Cerebellar cortex (tissue), 1 donor: ENCODE data around the gene NFAT5.
"Not testable (repeated sequence)": the region's sequence is repeated elsewhere in the genome, so short reads cannot be mapped to it uniquely, and the experiment has no call there.

Experiments used
- DNase-seq: peaks from one replicate; pipeline ENCODE4 v3.0.0-alpha.2; 2015; ENCODE audit warnings: low spot score

NFAT5 gene

GRCh38 chr16:69555437-69555836 lies 10.3 kb upstream of the NFAT5 start:
- no peak for DNase-seq

DNA sequence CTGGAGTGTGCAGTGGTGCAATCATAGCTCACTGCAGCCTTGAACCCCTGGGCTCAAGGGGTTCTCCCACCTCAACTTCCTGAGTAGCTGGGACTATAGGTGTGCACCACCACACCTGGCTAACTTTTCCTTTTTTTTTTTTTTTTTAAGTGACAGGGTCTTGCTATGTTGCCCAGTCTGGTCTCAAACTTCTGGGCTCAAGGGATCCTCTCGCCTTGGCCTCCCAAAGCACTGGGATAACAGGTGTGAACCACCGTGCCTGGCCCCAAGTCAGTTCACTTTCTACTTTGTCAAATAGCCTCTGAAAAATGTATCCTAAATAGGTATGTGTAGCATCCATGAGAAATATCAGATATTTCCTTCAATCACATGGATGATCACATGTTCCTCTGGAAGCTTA lies 9.9 kb upstream of the NFAT5 start:
- no peak for DNase-seq

DNA sequence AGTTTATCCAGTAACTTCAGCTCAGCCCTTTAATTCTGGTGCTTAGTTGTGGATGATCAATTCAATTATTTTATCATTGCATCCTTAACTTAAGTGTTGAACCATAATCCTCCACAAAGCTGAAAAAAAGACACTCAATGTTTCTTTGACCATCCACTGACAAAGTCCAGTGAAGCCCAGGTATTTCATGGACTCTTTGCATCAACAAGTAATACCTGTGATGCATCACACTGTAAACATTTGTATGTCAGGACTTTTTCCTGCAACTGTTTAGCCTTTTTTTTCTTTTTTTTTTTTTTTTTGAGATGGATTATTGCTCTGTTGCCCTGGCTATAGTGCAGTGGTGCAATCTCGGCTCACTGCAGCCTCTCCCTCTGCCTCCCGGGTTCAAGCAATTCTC lies 6.6 kb upstream of the NFAT5 start:
- no peak for DNase-seq

DNA sequence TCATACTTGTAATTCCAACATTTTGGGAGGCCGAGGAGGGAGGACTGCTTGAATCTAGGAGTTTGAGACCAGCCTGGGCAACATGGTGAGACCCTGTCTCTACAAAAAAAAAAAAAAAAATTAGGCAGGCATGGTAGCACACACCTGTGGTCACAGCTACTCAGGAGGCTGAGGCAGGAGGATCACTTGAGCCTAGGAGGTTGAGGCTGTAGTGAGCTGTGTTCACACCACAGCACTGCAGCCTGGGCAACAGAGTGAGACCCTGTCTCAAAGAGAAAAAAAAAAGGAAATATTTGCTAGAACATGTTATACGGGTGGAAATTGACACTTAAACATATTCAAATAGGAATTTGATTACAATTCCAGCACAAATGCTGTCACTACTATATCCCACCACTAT lies 4.4 kb upstream of the NFAT5 start:
- DNase-seq: not testable (repeated sequence)

GRCh38 chr16:69561901-69562300 lies 3.9 kb upstream of the NFAT5 start:
- DNase-seq: no peak

DNA sequence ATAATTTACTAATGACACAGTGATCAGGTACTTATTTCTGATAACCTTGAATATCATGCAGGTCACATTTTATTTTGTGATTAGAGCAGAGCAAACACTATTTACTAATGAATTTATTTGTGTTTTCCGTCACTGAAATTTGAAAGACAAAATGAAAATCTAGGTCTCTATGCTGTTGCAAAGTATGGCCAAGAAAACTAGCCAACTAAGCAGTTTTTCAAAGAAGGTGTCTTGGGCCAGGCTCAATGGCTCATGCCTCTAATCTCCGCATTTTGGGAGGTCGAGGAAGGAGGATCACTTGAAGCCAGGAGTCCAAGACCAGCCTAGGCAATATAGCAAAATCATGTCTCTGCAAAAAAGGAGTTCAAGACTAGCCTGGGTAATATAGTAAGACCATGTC lies 3.0 kb upstream of the NFAT5 start:
- no peak for DNase-seq

DNA sequence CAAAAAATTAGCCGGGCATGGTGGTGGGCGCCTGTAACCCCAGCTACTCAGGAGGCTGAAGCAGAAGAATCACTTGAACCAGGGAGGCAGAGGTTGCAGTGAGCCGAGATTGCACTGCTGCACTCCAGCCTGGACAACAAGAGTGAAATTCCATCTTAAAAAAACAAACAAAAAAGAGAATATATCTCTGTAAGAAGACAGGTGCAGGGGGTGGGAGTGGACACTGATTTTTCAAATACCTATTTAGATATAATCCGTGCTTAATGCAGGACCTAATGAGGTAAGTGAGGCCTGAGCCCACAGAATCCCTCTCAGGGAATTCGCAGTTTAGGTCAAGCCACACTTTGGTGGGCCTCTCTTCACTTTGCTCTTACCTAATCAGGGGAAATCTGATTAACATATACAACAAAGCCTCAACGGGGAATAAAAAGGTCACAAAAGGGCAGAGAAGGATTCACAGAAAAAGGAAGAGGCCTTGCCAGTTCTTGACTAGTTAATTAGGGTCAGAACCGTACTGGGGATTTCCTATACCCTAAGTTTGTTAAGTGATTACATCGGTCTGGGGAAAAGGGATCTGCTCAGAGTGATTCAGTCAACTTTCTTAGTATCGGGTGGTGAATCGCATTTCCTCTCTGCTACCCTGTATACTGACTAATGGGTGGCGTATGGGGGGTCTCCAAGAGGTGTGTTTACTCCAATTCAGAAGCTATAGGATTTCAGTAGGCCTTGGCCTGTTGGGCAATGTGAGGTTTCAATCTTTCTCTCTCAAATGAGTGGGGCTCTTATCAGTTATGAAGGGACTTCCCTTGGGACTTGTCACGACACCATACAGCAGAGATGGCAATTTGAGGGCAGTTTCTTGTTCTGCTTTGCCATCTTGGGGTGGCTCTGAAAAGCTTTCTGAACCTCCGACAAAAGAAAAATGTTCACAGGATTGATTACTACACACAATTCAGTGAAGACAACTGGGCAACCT lies 1.9 kb upstream of the NFAT5 start:
- DNase-seq: peak; percentile 29

DNA sequence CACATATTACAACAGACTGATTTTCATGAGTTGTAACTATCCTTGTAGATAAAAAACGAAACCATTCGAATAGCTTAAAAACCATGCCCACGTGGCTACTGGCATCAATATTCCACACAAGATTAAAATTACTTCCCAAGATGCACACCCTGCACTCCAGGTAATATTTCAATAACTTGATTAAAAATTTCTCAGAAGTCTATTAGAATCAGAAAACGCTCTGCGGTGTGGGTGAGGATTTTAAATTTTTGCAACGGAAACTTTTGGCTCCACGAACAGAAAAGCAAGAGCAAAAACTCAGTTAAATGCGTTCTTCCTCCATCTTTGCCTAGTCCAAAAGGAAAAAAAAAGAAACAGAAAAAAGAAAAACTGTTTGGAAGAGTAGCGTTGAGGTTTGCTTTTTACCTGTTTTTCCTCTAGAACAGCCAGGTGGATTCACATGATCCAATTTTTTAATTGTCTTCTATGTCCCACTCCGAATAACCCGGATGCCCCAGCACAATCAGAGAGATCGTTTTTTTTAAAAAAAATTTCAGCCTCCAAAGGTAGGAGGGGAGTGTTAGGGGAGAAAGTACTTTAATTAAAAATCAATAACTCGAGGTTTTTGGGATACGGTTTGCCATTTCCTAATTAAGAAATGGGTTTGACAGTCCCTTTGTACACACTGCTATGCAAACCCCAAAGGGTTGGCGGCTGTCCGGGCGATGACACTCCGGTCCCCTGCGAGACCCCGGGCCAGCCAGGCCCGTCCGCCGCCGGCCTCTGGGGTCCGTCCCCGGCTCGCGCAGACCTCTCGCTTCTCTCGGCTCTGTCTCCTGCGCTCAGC lies 708 bp upstream of the NFAT5 start:
- DNase-seq: peak; percentile 26

- DNase-seq: peak; percentile 43
Measured at GRCh38 chr16:69566240-69566980, 644 bp downstream of the NFAT5 start.

DNA sequence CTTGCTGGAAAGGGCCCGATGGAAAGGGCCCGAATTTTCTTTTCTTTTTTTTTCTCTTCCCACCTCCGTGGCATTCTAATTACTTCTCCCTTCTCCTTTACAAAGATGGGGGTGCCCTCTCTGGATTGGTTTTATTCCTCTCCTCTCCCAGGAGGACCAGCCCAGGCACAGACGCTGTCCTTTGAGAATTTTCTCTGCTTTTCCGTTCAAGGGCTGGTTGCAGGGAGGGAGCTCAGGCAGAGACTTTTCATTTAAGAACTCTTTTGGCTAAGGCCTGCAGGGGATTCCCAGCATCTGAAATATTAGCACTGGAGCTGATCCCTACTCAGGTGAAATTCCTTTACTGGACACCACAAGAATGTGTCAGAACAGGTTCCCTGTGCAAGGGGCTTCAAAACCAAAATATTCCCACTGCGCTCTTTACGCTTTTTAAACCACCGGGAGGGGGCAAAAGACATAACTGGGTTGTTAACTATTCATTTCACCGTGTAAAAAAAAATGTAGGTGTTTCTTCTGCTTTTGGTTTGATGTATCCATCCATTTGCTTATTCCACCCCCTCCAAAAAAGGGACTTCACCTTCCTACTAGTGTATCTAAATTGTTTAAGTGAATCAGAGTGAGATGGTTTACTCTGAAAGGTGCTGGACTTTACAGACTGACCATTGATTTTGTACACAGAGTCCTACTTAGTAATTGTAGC lies 1.4 kb downstream of the NFAT5 start:
- DNase-seq: peak; percentile 61

GRCh38 chr16:69568676-69569075 lies 2.9 kb downstream of the NFAT5 start:
- DNase-seq: no peak

DNA sequence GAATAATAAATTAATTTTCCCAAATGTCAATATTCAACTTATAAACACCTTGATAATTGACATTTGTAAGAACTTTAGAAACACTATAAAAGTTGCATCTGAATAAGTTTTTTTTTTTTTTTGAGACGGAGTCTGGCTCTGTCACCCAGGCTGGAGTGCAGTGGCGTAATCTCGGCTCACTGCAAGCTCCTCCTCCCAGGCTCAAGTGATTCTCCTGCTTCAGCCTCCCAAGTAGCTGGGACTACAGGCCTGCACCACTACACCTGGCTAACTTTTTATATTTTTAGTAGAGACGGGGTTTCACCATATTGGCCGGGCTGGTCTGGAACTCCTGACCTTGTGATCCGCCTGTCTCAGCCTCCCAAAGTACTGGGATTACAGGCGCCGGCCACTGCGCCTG lies 13.0 kb downstream of the NFAT5 start:
- DNase-seq: not testable (repeated sequence)

DNA sequence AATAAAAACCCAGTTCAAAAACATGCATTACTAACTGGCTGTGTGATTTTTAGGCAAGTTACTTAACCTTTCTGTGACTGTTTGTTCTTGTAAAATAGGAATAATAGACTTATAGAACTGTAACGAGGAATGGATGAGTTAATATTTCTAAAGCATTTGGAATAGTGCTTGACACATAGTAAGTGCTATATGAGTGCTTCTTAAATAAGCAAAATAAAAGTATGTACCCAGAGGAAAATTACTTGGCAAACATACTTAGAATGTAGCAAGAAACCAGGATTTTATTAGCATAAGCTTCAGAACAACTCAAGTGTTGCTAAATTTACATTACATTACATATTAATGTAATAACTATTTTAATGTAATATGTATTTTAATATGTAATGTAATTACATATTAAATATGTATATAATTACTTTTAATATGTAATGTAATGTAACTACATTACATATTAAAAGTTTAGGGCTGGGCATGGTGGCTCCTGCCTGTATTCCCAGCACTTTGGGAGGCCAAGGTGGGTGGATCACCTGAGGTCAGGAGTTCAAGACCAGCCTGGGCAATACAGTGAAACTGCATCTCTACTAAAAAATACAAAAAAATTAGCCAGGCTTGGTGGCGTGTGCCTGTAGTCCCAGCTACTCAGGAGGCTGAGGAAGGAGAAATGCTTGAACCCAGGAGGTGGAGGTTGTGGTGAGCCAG lies 14.2 kb downstream of the NFAT5 start:
- DNase-seq: no peak

GRCh38 chr16:69581297-69581696 lies 15.5 kb downstream of the NFAT5 start:
- no peak for DNase-seq

DNA sequence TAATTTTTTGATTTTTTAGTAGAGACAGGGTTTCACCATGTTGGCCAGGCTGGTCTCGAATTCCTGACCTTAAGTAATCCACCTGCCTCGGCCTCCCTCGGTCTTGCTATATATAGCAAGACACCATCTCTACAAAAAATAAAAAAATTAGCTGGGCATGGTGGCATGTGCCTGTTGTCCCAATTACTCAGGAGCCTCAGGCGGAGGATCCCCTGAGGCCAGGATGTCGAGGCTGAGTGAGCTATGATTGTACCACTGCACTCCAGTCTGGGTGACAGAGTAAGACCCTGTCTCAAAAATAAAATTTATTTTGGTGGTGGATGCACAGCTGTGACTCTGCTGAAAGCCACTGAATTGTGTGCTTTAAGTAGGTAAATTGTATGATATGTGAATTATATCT lies 18.7 kb downstream of the NFAT5 start:
- DNase-seq: not testable (repeated sequence)

DNA sequence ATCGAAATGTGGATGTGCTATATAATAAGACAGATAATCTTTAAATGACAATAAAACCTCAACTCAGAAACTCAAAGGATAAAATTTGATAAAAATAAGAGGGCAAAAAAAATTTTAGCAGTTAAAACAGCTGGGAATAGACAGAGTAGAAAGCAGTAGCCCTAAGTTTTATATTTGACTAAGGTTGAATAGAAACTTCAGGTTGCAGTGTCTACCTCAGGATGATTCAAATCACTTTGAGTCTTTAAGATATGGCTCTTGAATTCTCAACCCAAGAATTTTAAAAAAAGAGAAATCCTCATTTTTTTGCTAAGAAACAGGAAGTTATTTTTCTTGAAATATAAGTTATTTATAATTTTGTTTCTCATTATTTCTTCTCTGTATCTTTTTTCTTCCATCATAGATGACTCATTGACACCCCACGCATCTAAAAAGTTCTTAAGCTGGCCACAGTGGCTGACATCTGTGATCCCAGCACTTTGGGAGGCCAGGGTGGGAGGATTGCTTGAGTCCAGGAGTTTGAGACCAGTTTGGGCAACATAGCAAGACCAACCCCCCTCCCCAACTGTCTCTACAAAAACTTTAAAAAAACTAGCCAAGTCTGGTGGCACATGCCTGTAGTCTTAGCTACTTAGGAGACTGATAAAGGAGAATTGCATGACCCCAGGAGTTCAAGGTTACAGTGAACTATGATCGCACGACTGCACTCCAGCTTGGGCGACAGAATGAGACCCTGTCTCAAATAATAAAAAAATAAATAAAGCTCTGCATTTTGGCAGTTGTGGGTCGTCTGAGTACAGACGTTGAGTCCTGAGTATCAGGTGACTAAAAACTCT lies 23.9 kb downstream of the NFAT5 start:
- no peak for DNase-seq

- DNase-seq: no peak
Measured at GRCh38 chr16:69590590-69590989, 24.8 kb downstream of the NFAT5 start.

- DNase-seq: no peak
Measured at GRCh38 chr16:69593751-69594255, 28.0 kb downstream of the NFAT5 start.

GRCh38 chr16:69595127-69596036 lies 29.6 kb downstream of the NFAT5 start:
- no peak for DNase-seq
